Stimulated activated CD8-positive, alpha-beta memory T cell treated with anti-CD3 and anti-CD28 coated beads, Interleukin-4, amount 100 ng/mL, for 48 hours (primary cell): Measurements from ENCODE around the gene HS3ST3B1.
A peak's percentile ranks its signal among the peaks of the same experiment; 100 is the strongest.

Source experiments
- DNase-seq: peaks from one replicate; pipeline ENCODE4 v3.0.0-alpha.2; 2020

Gene HS3ST3B1

GRCh38 chr17:14303343-14304221 is 2.7 kb downstream of the HS3ST3B1 start:
- peak; percentile 43 for DNase-seq

DNA sequence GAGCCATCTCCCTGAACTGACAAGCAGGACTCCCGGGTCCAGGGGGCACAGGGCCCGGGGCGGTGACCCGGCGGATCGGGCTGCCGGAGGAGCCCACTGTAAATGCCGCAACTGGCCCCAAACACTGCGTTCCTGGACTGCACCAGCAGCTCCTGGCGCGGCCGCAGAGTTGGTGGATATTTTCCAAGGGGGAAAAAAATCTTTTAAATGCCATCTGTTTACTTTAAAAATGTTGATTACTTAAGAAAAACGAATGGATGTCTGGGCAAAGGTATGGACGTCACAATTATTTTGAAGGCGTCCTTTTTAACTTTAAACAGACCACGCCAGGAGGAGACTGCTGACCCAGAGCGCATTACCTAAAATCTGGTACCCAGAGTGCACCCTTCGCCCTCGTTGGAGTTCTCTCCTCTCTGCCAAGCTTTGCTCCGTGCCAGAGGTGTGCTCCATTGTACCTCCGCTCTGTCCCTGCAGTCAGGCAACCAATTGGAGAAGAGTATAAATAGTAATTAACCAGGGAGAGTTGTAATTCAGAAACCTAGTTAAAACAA is 3.4 kb downstream of the HS3ST3B1 start:
- DNase-seq: no peak

DNA sequence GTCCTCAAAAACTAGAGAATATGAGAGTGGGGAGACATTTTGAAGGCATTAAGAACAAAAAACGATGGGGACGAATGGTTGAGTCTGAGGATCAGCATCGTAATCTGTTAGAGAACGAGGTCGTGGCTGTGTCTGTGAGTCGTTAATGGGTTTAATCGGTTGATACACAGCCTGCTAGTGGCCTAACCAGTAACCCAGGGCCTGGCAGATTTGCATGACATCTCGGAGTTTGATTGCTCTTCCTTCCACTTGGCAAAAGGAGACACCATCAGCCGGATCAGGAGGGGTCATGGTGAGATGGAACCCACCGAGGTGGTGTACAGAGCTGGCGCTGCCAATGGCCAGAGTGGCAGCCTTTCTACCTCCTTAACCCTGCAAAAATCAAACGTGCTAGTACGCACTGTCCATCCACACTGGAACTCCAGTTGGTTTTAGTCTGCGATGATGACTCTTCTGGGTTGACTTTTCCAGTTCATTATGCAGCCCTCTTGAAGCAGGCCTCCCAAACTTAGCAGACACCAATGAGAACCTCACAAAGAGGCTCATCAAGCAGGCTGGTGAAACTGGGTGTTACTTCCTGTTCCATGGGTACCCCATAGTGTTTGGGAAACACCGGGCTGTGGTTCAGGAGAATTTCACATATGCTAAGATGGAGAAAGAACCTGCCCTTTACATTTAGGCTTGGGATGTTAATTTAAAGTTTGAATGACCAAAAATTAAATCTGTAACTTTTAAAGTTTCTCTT is 4.1 kb downstream of the HS3ST3B1 start:
- DNase-seq: no peak

GRCh38 chr17:14305785-14306496 is 5.1 kb downstream of the HS3ST3B1 start:
- no peak for DNase-seq

DNA sequence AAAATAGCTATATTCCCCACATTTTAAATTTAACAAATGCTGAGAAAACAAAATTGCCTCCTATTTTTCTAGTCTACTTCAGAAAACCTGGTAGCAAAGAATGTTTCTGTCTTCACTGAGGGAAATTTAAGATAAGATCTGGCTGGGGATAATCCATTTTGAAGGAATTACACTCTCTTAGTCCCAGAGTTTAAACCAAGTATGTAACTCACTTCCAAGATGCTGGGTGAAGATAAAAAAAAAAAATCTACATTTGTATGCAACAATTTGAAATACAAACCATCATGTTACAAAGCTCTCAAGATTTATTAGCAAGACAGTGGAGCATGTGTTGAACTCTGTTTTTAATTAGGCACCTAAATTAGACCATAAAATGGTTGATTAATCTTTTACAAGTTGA is 5.7 kb downstream of the HS3ST3B1 start:
- DNase-seq: no peak

DNA sequence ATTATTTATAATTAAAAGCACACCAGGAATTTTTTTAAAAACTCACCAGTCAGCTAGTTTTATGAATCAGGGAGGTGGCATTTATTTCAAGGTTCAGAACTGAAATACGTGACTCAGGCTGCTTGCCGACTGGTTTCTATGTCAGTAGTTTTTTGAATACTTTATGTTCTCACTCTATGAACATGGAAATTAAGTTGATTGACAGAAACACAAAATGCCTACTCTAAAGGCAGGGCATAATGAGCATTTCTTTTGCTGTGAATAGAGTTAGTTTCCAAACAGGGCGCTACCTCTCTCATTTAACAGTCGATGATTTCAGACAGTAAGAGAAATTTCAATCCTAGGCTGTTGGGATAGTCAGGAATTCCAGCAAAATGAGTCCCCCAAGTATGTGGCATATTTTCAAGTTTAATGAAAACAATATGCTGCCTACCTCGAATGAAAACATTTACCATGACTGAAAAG is 6.7 kb downstream of the HS3ST3B1 start:
- no peak for DNase-seq

GRCh38 chr17:14308636-14308964 is 7.7 kb downstream of the HS3ST3B1 start:
- no peak for DNase-seq

DNA sequence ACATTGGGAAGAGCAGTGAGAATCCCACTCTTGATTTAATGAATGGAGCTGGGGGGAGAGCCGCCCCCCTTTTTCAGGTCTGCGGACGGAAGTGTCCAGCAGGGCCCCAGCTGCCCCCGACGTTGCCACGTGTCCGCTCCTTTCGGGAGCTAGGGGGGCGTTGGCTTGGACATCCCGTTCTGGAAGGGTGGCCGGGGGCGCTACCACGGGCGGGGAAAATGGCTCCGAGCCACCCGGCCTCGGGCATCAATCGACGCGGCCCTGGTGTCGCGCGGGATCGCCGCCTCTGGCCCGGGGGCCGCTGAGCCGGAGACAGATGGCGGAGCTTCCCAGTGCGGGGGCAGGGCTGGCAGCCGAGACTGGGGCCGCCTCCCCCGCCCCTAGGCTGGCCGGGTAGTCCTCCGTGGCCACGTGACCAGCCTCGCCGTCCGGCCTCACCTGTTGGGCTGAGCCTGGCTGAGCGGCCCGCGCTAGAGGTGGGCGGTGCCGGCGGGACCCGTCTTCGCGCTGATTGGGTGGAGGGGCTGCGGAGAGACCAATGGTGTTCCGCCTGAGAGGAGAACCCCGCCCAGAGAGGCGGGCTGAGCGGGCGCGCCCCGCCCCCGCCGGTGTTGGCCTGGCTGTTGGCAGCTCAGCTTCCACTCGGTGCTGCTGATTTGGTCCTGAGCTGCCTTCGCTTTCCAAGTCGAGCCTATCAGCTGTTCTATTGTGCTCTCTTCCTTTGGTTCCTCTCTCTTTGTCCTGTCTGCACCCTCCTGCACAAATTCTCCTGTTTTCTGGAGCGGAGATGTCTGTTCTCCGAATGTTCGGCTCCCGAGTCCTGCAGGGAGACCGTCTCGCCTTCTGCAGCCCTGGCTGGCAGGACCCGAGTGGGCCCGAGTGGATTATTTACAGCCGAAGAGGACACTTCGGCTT is 8.3 kb downstream of the HS3ST3B1 start:
- peak; percentile 95 for DNase-seq

GRCh38 chr17:14310101-14310500 is 9.2 kb downstream of the HS3ST3B1 start:
- DNase-seq: no peak

DNA sequence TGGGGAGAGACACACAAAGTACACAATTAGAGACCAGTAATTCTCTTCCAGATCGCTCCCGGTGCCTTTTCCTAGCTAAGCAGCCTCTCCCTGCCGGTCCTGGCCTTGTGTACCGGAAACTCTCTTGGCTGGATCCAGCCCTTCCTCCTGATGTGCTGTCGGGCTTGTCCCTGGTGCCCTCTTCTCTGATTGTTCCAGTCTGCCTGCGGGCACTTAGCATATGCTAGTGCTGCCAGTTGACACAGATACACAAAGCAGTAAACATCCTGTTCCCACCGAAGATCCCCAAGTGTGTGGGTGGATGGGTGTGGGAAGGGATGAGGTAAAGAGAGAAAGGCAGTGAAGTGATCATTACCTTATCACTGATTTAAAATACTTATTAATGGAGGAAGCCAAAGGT is 9.7 kb downstream of the HS3ST3B1 start:
- DNase-seq: no peak

DNA sequence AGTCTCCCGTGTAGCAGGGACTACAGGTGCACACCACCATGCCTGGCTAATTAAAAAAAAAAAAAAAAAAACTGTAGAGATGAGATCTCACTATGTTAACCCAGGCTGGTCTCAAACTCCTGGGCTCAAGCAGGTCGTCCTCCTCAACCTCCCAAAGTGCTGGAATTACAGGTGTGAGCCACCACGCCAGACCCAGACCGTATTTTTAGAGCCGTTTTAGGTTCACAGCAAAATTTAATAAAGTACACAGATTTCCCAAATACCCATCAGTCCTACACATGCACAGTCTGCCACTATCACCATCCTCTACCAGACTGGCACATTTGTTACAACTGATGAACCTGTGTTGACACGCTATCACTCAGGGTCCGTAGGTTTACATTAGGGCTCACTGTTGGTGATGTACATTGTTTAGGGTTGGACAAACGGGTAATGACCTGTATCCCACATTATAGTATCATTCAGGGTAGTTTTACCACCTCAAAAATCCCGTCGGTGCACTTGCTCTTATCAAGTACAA is 10.4 kb downstream of the HS3ST3B1 start:
- DNase-seq: no peak

DNA sequence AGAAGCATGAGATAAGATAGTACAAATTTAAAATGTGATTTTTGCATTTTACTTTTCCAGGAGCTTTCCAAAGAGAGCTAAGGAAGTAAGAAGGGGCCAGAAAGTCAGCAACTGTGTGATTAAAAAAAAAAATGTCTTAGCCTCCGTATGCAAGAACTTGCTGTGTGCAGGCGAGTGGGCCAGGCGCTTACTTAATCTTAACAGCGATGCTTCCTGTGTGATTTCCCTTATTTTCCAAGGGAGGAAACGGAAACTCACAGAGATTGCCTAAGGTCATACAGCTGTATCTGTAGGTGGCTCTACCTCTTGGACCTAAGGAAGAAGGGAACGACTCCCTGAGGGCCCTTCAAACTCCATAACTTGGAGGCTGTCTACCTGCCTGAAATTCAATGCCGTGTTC is 11.1 kb downstream of the HS3ST3B1 start:
- no peak for DNase-seq

GRCh38 chr17:14312522-14312921 is 11.6 kb downstream of the HS3ST3B1 start:
- DNase-seq: no peak

DNA sequence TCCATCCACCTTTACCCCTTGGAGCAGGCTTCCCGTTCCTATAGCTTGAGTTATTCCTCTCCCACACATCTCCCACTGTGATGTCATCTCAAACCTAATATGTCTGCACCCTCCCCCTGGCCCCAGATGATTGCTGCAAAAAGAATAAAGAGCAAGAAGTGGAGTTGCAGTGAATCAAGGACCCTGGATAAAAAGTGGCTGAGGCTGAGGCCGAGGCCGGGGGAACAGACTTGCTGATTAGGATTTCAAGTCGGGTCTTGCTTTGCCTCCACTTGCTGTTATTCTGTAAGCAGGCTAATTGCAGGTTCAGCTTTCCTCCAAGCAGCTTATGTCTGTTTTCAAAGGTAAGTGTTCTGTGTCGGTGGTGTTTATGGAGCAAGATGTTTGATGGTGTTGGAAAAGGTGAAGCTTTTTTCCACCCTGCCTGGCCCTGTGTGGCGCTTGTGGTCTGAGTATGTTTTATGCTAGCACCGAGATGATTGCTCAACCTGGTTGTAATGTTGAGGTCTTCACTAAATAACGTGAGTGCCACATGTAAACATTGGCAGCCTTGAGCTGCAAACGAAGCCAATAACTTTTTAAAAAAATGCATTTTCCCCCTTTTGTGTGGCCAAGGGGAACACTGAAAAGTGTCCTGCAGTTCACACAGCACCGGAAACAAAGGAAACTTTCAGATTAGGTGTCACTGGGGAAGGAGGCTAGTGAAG is 15.4 kb downstream of the HS3ST3B1 start:
- DNase-seq: no peak

DNA sequence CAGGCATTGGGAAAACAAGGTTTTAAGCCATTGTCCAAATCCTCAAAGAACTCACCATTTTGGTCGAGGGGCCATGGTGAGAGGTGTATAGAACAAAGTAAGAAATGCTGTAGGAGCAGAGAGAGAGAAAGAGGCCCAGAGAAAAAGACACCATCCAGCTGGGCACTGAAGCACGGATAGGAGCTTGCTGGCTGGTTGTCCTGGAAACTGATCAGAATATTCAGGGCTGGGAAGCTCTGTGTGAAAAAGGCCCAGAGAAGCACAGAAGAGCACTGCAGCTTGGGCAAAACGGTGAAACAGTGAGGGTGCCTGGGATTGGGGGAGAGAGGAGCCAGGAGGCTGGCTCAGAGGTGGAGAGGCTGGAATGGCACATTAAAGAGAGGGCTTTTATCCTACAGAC is 16.5 kb downstream of the HS3ST3B1 start:
- DNase-seq: no peak

GRCh38 chr17:14318109-14318917 is 17.4 kb downstream of the HS3ST3B1 start:
- DNase-seq: no peak

DNA sequence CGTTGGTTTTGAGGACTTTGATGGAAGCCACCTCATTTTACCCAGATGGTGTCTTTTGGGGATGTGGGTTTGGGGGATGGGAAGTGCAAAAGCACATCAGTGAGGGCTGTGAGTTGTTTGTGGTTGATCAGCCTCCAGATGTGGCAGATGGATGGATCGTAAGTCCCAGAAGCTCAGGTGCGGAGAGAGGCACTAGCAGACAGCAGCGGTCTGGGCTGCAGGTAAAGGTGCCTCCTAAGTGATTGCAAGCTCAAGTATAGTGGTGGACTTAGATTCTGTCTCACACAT is 18.0 kb downstream of the HS3ST3B1 start:
- no peak for DNase-seq

- DNase-seq: no peak
Observed at GRCh38 chr17:14320098-14320497, 19.2 kb downstream of the HS3ST3B1 start.

DNA sequence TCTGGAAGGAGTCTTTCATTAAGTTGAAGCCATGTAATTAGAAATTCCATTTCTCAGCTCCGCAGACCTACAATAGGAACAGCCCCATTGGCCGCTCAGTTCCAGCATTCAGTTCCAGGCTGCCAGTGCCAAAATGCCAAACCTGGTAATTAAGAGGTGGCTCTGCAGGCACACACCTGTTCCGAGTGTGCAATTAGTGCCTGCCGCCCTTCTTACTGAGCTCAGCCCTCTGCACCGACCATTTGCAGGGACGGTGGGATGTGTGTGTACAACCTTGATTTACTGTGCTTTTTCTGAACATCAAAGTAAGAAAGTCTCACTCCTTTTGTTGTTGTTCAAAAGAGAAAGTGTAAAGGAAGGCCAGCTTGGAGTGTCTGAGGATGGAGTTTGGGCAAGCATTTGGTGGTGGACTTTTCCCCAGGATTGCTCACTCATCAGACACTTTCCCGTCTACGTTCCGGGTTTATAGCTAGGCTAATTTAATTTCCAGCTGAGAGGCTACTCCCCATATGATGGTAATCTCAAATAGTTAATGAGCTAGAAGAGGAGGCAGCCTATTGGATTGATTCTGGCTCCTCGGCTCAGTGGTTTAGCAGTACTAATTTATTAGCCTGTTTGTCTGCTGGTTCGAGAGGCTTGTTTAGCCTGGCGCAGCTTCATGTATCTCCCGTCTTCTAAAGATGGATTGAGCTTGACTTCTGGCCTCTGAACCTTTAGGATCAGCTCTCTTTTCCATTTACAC is 20.0 kb downstream of the HS3ST3B1 start:
- no peak for DNase-seq

- no peak for DNase-seq
Observed at GRCh38 chr17:14321476-14321949, 20.6 kb downstream of the HS3ST3B1 start.
